DND-41 (cell line): ENCODE data around the gene VIL1.

Experiments
- EZH2 ChIP-seq: IDR thresholded peaks from 3 replicates; pipeline ENCODE4 v1.6.1; 2012; ENCODE audit warnings: borderline replicate concordance, low read depth, mild to moderate bottlenecking, moderate library complexity, low read length, inconsistent platforms; ENCODE audit not compliant: severe bottlenecking
- TF ChIP-seq, protein P1 (sequence below): IDR thresholded peaks from 2 replicates; pipeline ENCODE4 v1.5.1; 2012; ENCODE audit warnings: borderline replicate concordance, low read length, moderate library complexity, mild to moderate bottlenecking; ENCODE audit not compliant: poor library complexity, severe bottlenecking; ENCODE audit errors: extremely low read depth

DNA sequence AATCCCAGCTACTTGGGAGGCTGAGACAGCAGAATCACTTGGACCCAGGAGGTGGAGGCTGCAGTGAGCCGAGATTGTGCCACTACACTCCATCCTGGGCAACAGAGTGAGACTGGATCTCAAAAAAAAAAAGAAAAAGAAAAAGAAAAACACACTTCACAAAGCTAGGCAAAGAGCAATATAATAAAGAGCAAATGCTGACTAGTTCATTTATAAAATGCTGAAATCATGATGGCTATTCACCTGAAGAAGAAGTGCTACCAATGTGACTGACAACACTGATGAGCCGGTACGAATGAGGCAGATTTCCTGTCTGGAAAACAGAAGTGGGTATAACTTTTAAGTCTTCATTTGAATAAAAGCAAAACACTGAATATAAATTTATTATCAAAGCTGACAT lies 37.9 kb downstream of the VIL1 start:
- TF ChIP-seq EZH2 = no peak
- TF ChIP-seq, protein P1, sequence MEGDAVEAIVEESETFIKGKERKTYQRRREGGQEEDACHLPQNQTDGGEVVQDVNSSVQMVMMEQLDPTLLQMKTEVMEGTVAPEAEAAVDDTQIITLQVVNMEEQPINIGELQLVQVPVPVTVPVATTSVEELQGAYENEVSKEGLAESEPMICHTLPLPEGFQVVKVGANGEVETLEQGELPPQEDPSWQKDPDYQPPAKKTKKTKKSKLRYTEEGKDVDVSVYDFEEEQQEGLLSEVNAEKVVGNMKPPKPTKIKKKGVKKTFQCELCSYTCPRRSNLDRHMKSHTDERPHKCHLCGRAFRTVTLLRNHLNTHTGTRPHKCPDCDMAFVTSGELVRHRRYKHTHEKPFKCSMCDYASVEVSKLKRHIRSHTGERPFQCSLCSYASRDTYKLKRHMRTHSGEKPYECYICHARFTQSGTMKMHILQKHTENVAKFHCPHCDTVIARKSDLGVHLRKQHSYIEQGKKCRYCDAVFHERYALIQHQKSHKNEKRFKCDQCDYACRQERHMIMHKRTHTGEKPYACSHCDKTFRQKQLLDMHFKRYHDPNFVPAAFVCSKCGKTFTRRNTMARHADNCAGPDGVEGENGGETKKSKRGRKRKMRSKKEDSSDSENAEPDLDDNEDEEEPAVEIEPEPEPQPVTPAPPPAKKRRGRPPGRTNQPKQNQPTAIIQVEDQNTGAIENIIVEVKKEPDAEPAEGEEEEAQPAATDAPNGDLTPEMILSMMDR = no peak
